HG03139 (cell line): Measurements from ENCODE around the gene C10orf67.

Experiments
- ATAC-seq: cut with Tn5 transposase; IDR thresholded peaks from one replicate; pipeline ENCODE4 v1.9.1; 2021; ENCODE audit not compliant: unreplicated experiment

C10orf67 gene

DNA sequence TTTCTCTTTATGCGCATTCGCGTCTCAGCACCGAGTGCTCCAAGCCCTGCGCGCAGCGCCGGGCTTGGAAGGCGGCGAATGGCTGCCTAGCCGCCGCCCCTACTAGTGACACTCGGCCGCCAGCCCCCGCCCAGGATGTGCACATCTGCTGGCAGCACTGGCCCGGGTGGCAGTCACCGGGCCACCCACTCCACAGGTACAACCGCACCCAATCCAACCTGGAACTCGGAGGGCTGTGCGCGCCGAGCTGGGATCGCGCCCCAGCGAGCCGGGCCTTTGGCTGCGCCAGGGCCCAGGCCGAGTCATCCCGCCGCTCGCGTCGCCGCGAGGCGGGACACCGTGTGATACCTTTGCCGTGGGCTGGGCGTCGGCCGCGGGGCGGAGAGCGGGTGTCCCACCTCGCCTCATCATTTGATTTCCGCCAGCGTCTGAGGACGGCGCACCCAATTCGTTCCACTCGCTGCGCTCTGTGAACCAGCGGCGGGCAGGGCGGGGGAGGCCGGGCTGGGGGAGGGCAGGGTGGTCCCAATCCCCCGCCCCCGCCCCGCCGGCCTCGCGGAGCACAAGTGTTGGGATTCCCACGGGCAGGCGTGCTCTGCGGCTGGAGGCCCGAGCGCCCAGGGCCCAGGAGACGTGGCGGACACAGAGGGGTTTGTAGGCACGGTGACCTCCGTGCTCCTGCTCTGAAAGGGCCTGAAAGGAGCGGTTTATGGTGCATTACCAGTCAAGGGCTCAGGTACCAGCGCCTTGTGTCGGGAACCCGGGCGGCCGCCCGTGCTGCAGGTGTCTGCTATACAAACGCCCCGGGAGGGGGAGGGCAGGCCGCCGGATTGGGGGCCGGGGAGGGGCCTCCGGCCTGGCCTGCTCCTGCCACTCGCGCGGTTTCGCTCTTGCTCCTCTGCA is 170.3 kb downstream of the C10orf67 start:
- ATAC-seq: no peak

DNA sequence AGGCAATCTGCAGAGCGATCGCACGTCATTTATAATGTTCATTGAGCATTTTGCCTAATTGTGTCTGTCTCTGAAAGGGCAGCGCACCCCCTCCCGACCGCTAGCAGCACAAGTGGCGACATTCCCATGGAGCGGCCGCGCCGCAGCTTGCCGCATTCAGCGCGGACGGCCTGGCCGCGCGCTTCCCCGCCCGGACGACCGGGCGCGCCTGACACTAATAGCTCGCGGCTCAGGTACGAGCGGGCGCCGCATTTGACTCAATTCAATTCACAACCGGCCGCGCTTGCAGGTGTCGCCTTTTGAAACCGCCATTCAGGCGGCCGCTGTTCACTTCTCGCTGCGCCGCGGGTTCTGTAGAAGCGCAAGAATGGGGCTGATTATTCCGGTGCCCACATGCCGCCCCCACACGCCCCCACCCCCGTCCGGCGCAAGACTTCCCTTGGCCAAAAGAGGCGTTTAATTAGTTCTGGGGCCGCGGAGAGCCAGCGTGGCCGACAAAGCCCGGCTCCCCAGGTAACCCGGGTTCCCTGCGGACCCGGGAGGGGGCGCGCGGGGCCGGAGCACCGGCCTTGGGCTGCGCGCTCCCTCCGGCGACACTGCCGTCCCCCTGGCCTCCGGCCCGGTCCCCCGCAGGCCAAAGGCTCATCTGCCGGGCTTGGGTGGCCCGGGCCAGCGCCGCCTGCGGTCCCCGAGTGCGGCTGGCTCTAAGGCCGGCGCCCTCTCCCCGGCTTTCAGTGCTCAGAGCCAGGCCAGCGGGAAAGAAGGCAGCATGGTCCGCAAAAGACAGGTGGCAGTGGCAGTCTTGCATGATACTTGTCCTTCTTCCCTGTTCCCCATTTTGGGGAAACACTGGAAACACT is 171.2 kb downstream of the C10orf67 start:
- no peak for ATAC-seq

DNA sequence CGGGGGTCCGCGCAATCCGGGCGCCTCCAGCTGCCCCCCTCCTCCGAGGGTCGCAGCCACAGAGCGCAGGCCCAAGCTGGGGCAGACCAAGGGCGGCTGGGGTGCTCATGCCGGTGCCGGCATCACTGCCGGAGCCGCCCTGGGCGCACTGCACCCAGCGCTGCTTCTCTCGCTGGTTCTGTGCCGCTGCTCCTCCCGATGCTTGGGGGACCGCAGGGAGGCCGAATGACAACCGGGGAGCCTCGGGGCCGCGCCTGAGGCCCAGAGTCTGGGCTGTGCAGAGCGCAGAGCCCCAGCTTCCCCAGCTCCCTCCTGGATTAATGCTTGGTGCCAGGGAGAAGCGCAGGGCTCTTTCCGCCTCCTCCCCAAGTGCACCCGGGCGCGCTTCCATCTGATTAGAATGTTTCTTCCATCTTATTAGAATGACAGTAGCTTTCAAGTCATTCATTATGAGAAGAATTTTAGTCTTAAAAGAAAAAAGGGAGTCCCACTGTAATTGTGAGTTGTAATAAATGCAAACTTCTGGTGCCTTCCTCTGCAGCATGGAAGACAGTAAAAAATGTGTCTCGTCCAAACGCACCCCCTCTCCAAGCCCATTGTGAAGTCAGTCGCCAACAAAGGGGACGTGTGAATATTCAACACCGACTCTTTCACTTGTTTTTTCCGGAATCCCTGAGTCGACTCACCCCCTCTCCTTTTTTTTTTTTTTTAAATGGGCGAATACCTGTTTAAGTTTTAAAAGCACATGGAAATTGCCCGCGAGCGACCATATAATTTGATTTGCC is 172.0 kb downstream of the C10orf67 start:
- no peak for ATAC-seq

DNA sequence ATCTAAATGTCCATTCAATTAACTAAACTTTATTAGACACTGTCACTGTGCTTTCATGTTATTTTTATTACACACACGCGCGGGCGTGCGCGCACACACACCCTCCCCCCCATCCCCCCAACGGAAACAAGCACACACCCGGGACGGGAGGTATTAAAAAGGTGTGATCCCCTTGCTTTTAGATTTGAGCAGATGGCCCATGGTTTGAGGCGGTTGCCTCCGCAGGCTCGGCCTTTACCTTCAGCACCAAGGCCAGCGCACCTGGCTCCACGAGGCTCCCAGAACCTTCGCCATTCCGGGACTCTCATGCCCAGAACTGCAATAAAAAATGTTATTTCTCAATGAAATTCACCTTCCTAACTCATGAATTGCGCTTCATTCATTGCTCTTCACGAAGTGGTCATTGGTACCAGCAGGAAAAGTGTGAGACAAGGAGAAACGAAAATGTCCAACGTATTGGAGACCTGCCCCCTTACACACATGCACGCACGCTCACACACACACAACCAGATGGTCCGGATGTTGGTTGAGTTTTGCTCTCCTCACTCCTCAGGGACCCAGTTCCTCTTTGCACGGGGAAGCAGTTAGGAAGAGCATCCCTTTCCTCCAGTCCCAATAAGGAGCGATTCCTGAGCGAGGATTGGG is 173.2 kb downstream of the C10orf67 start:
- no peak for ATAC-seq

DNA sequence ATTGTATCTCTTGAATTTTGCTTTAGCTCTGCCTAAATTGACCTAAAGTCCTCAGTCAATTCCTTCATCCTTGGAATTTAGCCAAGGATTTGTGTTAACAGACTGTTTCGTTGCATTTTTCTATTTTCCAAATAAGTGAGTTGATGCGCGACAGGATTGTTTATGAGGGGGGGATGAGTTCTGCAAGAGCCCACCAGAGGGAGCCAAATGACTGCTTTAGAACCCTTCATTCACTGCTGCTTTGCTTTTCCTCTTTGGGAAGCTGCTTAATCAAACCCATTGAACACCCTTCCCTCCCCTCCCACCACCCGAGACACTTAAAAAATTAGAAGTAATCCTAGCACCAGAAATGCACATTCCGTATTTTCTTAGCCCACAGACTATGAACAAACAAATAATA is 186.2 kb downstream of the C10orf67 start:
- ATAC-seq: no peak

DNA sequence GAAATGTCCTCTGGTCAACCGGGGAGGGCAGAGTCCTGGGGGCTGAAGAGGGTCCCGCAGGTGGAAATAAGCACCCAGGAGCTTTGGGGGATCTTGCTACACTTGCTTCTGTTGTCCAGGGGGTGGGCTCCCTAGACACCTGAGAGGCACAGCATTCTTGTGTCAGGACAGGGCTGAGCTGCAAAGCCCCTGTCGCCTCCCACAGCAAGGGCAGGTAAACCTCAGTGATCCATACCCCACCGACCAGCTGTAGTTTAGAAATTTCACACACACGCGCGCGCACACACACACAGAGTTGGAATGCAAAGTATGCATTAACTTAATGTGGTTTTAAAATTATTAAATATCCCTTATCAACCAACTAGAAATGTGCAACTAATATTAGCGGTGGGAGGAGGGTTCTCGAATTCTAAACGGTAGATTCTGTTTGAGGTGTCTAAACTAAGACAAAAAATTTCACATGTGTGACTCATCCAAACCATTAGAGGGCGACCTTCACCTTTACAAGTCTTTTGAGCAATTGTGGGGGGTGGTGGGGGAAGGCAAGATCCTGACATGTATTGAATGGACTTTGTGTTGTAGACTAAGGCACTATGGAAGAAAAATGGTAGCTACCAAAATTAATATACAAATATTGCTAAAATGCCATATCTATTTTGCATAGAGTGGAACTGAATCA is 186.8 kb downstream of the C10orf67 start:
- no peak for ATAC-seq

DNA sequence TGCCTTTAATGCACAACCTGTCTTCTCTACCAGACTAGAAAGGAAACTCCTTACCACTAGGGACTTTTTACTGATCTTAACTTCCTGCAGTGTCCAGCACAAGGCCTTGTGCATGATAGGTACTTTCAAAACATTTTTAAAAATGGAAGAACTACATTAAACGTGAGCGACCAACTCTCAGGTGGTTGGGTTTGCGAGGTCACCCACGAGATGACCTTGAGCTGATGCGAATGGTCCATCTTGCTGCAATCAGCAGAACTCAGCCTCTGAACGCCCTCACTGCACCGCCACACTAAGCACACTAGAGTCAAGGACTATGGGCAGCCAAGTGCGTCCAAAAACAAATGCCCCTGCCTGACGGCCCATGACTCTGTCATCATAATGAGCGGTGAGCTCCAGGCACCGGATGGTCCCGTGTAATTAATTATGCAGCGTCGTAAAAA is 187.3 kb downstream of the C10orf67 start:
- no peak for ATAC-seq

DNA sequence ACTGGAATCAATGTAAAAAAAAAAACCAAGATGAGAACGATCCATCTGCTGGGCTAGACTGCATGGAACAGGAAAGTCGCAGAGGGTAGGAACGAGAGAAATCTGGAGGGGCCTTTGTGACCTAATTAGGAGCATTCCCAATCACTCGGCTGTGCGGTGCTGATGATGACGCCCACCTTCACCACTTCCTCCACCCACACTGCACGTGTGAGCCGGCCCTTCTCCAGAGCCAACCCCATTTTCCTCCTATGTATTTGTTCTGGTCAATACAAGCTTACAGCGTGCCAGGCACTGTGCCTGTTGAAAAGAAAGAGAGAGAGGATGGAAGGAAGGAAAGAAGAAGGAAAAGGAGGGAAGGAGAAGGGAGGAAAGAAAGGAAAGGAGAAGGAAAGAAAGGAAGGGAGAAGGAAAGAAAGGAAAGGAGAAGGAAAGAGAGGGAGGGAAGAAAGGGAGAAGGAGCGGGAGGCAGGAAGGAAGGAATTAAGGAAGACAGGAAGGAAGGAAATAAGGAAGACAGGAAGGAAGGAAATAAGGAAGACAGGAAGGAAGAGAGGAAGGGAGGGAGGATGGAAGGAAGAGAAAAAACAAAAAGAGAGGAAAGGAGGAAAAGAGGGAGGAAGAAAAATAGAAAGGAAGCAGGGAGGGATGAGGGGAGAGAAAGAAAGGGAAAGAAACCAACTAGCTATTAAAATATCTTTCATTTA is 188.0 kb downstream of the C10orf67 start:
- no peak for ATAC-seq

DNA sequence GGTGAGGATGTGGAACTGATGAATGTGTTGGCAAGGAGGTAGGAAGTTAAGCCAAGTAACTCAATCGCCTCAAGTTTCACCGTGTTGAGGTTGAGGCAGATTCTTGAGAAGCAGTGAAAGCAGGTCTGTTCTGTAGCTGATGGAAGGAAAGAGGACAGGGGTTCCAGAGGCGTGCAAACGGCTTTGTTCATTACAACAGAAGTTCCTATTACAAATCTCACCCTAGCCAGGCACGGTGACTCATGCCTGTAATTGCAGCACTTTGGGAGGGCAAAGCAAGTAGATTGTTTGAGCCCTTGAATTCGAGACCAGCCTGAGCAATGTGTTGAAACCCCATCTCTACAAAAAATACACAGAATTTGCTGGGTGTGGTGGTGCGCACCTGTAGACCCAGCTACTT is 189.4 kb downstream of the C10orf67 start:
- ATAC-seq: no peak
